Measurements from ENCODE around the gene DNM1.
"Not testable (repeated sequence)": the region's sequence is repeated elsewhere in the genome, so short reads cannot be mapped to it uniquely, and the experiment has no call there.

The DNM1 gene

GRCh38 chr9:128224877-128225276 lies 21.7 kb downstream of the DNM1 start:
- no peak for DNase-seq (ENCODE audit: low spot score)

- no peak for DNase-seq (ENCODE audit: low spot score)
These were observed 22.7 kb downstream of the DNM1 start for GRCh38 chr9:128225770-128226411.

GRCh38 chr9:128226412-128226801 lies 23.2 kb downstream of the DNM1 start:
- no peak for DNase-seq (ENCODE audit: low spot score)

GRCh38 chr9:128230897-128231296 lies 27.7 kb downstream of the DNM1 start:
- DNase-seq (ENCODE audit: low spot score) = not testable (repeated sequence)

- DNase-seq (ENCODE audit: low spot score) = no peak
These were observed 28.7 kb downstream of the DNM1 start for GRCh38 chr9:128231638-128232527.

GRCh38 chr9:128232528-128233428 lies 29.6 kb downstream of the DNM1 start:
- DNase-seq (ENCODE audit: low spot score) = no peak

- DNase-seq (ENCODE audit: low spot score) = no peak
These were observed 30.7 kb downstream of the DNM1 start for GRCh38 chr9:128233817-128234406.

GRCh38 chr9:128242124-128242523 lies 38.9 kb downstream of the DNM1 start:
- no peak for DNase-seq (ENCODE audit: low spot score)

GRCh38 chr9:128242828-128243214 lies 39.6 kb downstream of the DNM1 start:
- no peak for DNase-seq (ENCODE audit: low spot score)

- no peak for DNase-seq (ENCODE audit: low spot score)
These were observed 40.2 kb downstream of the DNM1 start for GRCh38 chr9:128243215-128244018.

GRCh38 chr9:128244091-128244836 lies 41.1 kb downstream of the DNM1 start:
- no peak for DNase-seq (ENCODE audit: low spot score)

GRCh38 chr9:128244837-128245231 lies 41.7 kb downstream of the DNM1 start:
- DNase-seq (ENCODE audit: low spot score) = peak; percentile 24

GRCh38 chr9:128245421-128246151 lies 42.4 kb downstream of the DNM1 start:
- DNase-seq (ENCODE audit: low spot score) = peak; percentile 80

GRCh38 chr9:128246471-128246870 lies 43.3 kb downstream of the DNM1 start:
- no peak for DNase-seq (ENCODE audit: low spot score)

GRCh38 chr9:128247226-128247803 lies 44.1 kb downstream of the DNM1 start:
- DNase-seq (ENCODE audit: low spot score) = no peak

GRCh38 chr9:128249558-128249907 lies 46.4 kb downstream of the DNM1 start:
- DNase-seq (ENCODE audit: low spot score) = no peak

GRCh38 chr9:128249908-128250838 lies 47.0 kb downstream of the DNM1 start:
- peak; percentile 65 for DNase-seq (ENCODE audit: low spot score)
